GM18520 (cell line): ENCODE measurements around the gene SELENOO.

Source experiments
- ATAC-seq: cut with Tn5 transposase; IDR thresholded peaks from one replicate; pipeline ENCODE4 v1.9.1; 2021; ENCODE audit not compliant: unreplicated experiment

SELENOO gene

DNA sequence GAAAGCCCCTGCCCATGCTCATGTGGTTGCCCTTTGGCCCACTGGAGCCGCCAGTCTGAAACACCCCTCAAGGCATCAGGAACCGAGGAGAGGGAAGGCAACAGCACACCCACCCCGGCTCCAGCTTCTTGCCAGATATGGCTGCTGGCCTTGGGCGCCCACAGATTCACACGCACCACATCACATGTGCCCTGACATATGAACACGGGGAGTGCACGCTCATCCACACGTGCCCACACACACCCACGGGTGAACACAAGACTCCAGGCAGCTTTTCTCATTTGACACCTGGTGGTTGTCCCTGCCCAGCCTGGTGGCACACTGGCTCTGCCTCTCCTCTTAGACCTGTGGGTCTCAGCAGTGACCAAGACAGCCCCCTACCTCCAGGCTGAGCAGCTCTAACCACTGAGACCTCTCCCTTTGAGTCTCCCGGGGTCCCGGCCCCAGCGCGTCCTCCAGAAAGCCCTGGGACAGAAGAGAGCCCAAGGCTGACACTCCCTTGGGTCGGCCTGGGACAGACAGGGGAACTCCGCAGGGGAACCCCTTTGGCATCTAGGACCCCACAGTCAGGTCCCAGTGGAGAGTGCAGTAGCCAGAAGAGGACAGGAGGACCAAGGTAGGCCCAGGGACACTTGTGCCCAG is 63.4 kb downstream of the SELENOO start:
- no peak for ATAC-seq

DNA sequence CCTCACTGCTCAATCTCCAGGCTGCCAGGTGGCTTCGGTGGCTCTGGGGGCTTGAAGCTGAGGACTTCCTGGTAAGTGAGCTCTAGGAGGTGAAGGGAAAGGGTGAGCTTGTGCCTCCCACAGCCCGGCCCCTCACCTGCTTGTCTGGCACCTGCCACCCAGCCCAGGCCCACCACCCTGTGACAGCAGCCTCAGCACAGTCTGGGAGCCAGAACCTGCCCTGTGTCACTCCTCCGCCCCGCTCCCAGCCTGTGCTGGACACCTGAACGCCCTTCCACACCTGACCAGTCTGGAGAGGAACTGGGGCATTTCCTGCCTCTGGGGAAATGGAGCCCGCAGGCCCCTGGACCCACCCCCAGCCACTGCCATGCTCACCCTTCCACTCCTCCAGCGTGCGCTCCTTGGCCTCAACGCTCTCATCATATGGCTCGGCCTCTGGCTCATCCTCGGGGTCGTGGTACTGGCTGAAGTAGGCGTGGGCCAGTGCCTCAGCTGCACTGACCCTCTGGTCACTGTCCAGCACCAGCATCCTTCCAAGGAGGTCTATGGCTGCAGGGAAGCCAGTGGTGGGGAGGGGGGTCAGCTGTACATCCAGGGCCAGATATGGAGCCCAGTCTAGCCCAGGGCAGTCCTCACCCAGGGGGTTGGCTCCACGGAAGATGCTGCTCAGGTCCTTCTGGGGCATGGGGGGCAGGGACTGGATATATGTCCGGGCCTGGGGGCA is 64.3 kb downstream of the SELENOO start:
- ATAC-seq: no peak

- ATAC-seq: no peak
Measured at GRCh38 chr22:50266994-50267393, 66.2 kb downstream of the SELENOO start.
